Measurements from ENCODE around the gene PLD4.

DNA sequence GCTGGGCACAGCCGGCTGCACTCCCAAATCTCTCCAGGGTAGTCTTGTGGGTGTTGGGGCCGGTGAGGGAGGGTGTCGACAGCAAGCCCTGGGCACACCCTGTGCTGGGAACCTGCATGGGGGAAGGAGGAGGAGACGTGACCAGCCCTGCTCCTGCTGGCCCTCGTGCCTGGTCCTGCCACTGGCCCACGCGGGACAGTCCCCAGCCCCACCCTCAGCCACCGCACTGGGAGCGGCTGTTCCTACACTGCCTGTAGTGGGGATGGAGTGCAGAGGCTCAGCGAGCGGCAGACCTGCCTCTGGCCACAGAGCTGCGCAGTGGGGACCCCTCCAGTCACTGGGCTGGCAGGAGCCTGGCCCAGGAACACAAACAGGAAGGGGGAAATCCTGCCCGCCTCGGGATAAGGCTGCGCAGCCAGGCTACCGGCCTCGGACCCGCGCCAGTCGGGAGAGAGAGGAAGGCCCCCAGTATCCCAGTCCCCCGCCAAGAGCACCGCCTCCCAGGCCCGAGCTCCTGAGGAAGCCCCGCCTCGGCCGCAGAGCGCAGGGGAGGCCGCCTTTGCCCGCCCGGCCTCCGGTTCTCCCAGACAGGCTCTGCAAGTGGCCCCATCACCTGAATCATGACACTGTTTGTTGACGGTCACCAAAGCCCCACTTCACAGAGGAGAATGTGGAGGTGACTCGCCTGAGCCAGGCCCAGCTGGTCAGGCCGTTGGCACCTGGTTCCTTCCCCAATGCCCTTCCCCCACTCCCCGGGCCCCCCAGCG is 42.9 kb downstream of the PLD4 start:
- TF ChIP-seq POLR2A (IDR thresholded peaks at IDR 0.05; ENCODE audit: low read depth, low read length) (no peak), POLR2AphosphoS5 (IDR thresholded peaks at IDR 0.05; ENCODE audit: low read depth, low read length) (no peak), TAF1 (IDR thresholded peaks at IDR 0.05; ENCODE audit: borderline replicate concordance, low read depth, low read length) (no peak)

Measured in GM12892 (cell line).